ENCODE measurements around the gene TSPEAR.

The TSPEAR gene

GRCh38 chr21:44496564-44497550 lies 214.5 kb downstream of the TSPEAR start:
- H3K79me2 ChIP-seq (ENCODE audit: control insufficient read depth, low read length), result no peaks in the 10 kb centered on the region
- H3K9me3 ChIP-seq (ENCODE audit: control insufficient read depth, insufficient read depth, low read length), result peaks cover 6% of the 10 kb centered on the region
- no peaks in the 10 kb centered on the region for H3K4me1 ChIP-seq (ENCODE audit: control insufficient read depth, low read length)
- no peak overlapping the region for H3K27ac ChIP-seq (ENCODE audit: low read depth, low read length)
- no peaks in the 10 kb centered on the region for H3F3A ChIP-seq (ENCODE audit: control insufficient read depth, insufficient read depth)
- TF ChIP-seq EZH2phosphoT487 (IDR thresholded peaks at IDR 0.05; ENCODE audit: borderline replicate concordance, low read length), result no peak
- TF ChIP-seq, protein P1, sequence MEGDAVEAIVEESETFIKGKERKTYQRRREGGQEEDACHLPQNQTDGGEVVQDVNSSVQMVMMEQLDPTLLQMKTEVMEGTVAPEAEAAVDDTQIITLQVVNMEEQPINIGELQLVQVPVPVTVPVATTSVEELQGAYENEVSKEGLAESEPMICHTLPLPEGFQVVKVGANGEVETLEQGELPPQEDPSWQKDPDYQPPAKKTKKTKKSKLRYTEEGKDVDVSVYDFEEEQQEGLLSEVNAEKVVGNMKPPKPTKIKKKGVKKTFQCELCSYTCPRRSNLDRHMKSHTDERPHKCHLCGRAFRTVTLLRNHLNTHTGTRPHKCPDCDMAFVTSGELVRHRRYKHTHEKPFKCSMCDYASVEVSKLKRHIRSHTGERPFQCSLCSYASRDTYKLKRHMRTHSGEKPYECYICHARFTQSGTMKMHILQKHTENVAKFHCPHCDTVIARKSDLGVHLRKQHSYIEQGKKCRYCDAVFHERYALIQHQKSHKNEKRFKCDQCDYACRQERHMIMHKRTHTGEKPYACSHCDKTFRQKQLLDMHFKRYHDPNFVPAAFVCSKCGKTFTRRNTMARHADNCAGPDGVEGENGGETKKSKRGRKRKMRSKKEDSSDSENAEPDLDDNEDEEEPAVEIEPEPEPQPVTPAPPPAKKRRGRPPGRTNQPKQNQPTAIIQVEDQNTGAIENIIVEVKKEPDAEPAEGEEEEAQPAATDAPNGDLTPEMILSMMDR (IDR thresholded peaks at IDR 0.05; ENCODE audit: low read depth, low read length, poor library complexity, severe bottlenecking), result no peak
- H3K4me3 ChIP-seq (ENCODE audit: low read length), result no peak overlapping the region
- H3K36me3 ChIP-seq (ENCODE audit: control insufficient read depth, low read length), result no peaks in the 10 kb centered on the region
- no peaks in the 10 kb centered on the region for H3K9me2 ChIP-seq (replicated peaks; ENCODE audit: control insufficient read depth, low read length)
- no peak overlapping the region for H3K4me2 ChIP-seq (ENCODE audit: low read length)
- peaks cover 4% of the 10 kb centered on the region; the same call in 1 of the 2 replicates for H4K20me1 ChIP-seq (ENCODE audit: control insufficient read depth, insufficient read depth, low read depth, low read length)
- no peaks in the 10 kb centered on the region for H3K27me3 ChIP-seq (ENCODE audit: control insufficient read depth, low read length)

GRCh38 chr21:44495611-44496563 lies 215.5 kb downstream of the TSPEAR start:
- peaks cover 4% of the 10 kb centered on the region; the same call in 1 of the 2 replicates for H4K20me1 ChIP-seq (ENCODE audit: control insufficient read depth, insufficient read depth, low read depth, low read length)
- H3K27me3 ChIP-seq (ENCODE audit: control insufficient read depth, low read length), result no peaks in the 10 kb centered on the region
- H3K36me3 ChIP-seq (ENCODE audit: control insufficient read depth, low read length), result no peaks in the 10 kb centered on the region
- no peak overlapping the region for H3K4me3 ChIP-seq (ENCODE audit: low read length)
- no peak overlapping the region for H3K27ac ChIP-seq (ENCODE audit: low read depth, low read length)
- no peaks in the 10 kb centered on the region for H3F3A ChIP-seq (ENCODE audit: control insufficient read depth, insufficient read depth)
- no peaks in the 10 kb centered on the region for H3K9me2 ChIP-seq (replicated peaks; ENCODE audit: control insufficient read depth, low read length)
- H3K4me1 ChIP-seq (ENCODE audit: control insufficient read depth, low read length), result no peaks in the 10 kb centered on the region
- no peak overlapping the region for H3K4me2 ChIP-seq (ENCODE audit: low read length)
- H3K9me3 ChIP-seq (ENCODE audit: control insufficient read depth, insufficient read depth, low read length), result peaks cover 8% of the 10 kb centered on the region
- H3K79me2 ChIP-seq (ENCODE audit: control insufficient read depth, low read length), result no peaks in the 10 kb centered on the region
- TF ChIP-seq, protein P1 (IDR thresholded peaks at IDR 0.05; ENCODE audit: low read depth, low read length, poor library complexity, severe bottlenecking), result no peak
- TF ChIP-seq EZH2phosphoT487 (IDR thresholded peaks at IDR 0.05; ENCODE audit: borderline replicate concordance, low read length), result no peak

GRCh38 chr21:44494956-44495355 lies 216.4 kb downstream of the TSPEAR start:
- H3K9me3 ChIP-seq (ENCODE audit: control insufficient read depth, insufficient read depth, low read length), result peaks cover 8% of the 10 kb centered on the region

More at GRCh38 chr21:44494956-44495355, 216.4 kb downstream of the TSPEAR start:
- H3K27ac ChIP-seq (ENCODE audit: low read depth, low read length), result no peak overlapping the region
- peaks cover 4% of the 10 kb centered on the region; the same call in 1 of the 2 replicates for H4K20me1 ChIP-seq (ENCODE audit: control insufficient read depth, insufficient read depth, low read depth, low read length)
- H3K4me3 ChIP-seq (ENCODE audit: low read length), result no peak overlapping the region
- no peaks in the 10 kb centered on the region for H3F3A ChIP-seq (ENCODE audit: control insufficient read depth, insufficient read depth)
- no peaks in the 10 kb centered on the region for H3K4me1 ChIP-seq (ENCODE audit: control insufficient read depth, low read length)
- TF ChIP-seq EZH2phosphoT487 (IDR thresholded peaks at IDR 0.05; ENCODE audit: borderline replicate concordance, low read length), result no peak
- TF ChIP-seq, protein P1 (IDR thresholded peaks at IDR 0.05; ENCODE audit: low read depth, low read length, poor library complexity, severe bottlenecking), result no peak
- no peak overlapping the region for H3K4me2 ChIP-seq (ENCODE audit: low read length)
- H3K79me2 ChIP-seq (ENCODE audit: control insufficient read depth, low read length), result no peaks in the 10 kb centered on the region
- H3K36me3 ChIP-seq (ENCODE audit: control insufficient read depth, low read length), result no peaks in the 10 kb centered on the region
- no peaks in the 10 kb centered on the region for H3K27me3 ChIP-seq (ENCODE audit: control insufficient read depth, low read length)
- H3K9me2 ChIP-seq (replicated peaks; ENCODE audit: control insufficient read depth, low read length), result no peaks in the 10 kb centered on the region

Measured in DOHH2 (cell line).